Measurements from ENCODE around the gene HIVEP3.

DNA sequence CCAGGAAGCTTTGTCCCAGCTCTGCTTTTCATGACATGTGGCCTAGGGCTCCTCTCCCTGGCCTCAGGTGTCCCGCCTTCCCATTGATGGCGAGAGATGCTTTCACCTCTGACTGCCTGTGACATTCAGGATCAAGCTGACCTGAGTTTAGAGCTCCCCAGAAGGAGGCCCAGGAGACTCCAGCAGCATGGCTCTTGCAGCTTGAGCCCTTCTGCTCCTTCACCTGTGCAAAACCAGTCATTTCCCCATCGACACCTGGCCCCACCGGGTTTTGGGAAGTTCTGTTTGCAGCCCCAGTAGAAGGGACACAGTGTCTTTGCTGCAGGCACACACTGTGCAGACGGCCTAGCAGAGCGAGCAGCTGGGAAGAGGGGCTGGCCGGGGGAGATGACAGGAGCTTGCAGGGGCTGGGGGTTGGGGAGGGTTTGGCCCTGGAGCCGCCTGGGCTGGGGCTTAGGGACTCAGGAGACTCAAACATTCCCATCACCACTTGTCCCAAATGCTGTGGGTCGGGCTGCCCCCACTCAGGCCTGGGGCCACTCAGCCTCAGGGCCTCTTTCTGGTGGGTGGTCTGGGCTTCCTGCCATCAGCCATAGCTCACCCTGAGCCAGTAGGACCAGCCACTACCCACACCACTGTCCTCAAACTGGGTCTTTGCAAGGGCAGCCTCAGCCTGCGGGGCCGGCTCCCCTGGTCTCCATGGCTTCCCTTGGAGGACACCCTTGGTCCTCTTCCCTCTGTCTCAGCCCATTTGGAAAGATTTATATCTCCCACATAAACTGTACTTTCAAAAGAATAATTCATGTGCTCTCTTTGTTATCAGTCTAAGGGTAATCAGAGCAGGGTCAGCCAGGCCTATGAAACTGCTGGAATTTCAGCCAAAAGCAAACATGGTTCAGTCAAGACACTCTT, 430.4 kb downstream of the HIVEP3 start:
- TF ChIP-seq CTCF (IDR thresholded peaks at IDR 0.05; ENCODE audit: insufficient read depth, low read depth, low read length) (no peak), EZH2 (IDR thresholded peaks at IDR 0.05; ENCODE audit: insufficient read depth, low read length) (no peak)

Measured in astrocyte (in vitro differentiated cells and primary cell).